DMS114 treated with DMSO at 0.1 percent for 48 hours (cell line): ENCODE results near the gene REM2.

Source experiments
- DNase-seq: peaks from one replicate; lab custom pipeline; 2025; ENCODE audit not compliant: unreplicated experiment; lab: John Stamatoyannopoulos, UW

The REM2 gene

DNA sequence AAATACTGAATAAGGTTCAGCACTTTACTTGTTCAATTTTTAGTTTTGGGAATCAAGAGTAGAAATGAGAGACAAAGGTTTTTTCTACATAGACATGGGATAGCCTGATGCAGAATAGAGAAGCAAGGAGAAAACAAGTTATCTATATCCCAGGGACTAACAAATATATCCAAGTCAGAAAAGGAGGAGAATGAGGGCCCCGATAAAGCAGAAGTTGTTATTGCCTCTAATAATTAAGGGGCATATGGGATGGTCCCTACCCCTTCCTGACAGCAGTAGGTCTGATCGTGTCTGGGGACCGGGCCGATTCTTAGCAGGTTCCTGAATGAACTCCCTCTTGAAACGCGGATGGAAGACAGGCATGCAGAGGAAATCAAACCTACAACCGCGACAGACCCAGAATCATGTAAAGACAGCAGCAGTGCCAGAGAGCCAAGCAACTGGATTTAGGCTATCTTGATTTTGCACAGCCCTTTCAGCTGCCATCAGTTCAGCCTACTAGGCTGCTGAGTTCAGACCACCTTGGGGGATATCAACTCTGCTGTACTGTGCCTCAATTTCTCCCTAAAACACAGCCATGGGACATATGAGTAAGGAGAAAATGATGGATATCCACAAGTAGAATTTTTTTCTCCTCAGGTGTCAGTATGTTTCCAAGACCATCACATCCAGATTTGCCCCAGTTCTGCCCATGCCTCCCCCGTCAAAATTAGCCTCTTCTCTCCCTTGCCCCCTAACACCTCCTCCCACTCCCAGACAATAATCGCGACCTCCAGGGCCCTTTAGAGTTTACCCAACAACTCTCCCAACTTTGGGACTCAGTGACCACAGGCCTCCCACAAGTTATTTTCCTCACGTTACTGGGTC is 45.4 kb downstream of the REM2 start:
- no peak for DNase-seq

DNA sequence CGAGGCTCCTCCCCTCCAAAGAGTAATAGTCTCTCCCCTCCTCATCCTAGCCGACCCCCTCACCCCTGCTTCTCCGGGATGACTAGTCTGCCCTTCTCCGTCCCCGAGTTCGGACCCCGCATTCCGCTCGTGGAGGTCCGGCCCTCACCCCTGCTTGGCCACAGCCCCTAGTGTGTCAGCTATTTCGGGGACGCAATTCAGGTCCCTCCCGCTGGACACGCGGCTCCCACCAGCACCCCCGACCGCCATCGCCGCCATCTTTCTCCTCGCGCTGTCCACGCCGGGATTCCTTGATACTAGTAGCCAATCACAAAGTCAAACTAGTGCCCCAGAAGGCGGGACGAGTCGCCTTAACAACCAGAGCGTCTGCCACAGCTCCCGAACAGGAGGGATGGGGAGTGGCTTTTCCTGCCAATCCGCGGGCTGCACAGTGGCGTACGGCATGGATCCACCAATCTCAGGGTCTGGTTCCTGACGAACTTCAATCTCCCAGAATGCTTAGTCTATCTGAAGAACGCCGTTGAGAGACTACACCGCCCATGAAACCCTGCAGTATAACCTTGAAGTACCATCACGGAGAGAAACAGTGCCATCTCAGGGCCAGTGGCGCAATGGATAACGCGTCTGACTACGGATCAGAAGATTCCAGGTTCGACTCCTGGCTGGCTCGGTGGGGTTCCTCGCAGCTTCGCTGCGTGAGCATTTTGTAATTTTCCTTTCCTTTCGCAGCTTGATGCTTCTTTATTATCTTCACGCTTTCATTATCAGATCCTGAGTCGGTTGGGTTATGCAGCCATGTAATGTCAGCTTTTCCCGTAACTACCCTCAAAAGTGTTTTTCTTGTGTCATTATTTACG is 46.3 kb downstream of the REM2 start, which contains the start of gene PRMT5:
Gene PRMT5 (minus strand): TSS at position 273 of the 857 bp plus-strand sequence. CDS start 15 bp downstream, at position 258.
- peak; percentile 98 for DNase-seq

DNA sequence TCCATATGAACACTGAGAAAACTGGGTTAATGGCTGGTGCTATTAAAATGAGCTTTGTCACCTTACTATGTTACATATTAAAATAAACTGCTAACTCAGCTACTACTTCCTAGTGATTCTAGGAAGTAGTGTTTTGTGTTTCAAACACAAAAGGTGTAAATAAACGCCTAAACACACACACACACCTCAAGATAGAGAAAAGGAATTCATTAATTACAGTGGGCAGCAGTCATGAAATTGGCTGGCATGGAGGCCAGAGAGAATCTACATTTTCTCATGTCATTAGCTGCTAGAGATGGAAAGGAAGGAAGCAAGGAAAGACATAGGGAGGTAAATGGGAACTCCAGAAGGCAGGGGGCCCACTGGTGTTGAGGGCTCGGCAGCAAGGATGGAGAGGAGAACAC is 46.9 kb downstream of the REM2 start:
- DNase-seq, result no peak

DNA sequence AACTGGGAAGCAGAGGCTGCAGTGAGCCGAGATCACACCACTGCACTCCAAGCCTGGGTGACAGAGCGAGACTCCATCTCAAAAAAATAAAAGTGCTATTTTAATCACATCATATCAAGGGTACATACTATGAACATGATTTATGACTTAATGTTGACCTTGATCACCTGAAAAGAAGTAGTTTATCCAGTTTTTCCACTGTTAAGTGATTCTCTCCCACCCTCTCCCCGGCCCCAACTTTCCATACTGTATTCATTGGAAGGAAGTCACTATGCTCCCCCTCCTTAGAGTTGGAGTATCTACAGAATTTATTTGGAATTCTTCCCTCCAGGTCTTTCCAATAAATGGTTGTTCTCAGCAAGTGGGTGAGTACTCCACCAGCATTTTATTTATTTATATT is 49.1 kb downstream of the REM2 start:
- DNase-seq, result no peak

DNA sequence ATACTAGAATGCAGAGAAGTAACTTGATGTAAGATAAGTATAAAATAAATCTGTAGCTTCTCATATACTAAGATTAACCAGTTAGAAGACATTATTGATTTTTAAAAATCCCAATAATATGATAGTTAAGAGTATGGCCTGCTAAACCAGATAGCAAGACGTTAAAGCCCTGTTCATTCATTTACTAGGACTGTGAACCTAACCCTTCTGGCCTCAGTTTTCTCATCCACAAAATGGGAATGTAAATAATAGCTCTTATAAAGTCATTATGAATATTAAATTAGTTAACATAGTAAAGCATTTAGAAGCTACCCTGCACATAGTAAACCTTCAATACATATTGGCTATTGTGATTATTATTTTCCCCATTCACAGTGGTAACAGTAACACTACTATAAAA is 52.1 kb downstream of the REM2 start:
- no peak for DNase-seq
